GM23248 (cell line): ENCODE measurements around the gene STX16.

ENCODE experiments used
- EZH2 ChIP-seq: fragments of 200-600 bp; sonication (generic); IDR thresholded peaks from 2 replicates; pipeline ENCODE4 v1.6.1; 2018; ENCODE audit warnings: antibody characterized with exemption, mild to moderate bottlenecking; ENCODE audit not compliant: insufficient read depth, poor library complexity, severe bottlenecking
- EZH2phosphoT487 ChIP-seq: fragments of 200-600 bp; sonication (generic); IDR thresholded peaks from 2 replicates; pipeline ENCODE4 v1.6.1; 2018; ENCODE audit warnings: antibody characterized with exemption, moderate library complexity, mild to moderate bottlenecking, low read depth; ENCODE audit not compliant: insufficient read depth

DNA sequence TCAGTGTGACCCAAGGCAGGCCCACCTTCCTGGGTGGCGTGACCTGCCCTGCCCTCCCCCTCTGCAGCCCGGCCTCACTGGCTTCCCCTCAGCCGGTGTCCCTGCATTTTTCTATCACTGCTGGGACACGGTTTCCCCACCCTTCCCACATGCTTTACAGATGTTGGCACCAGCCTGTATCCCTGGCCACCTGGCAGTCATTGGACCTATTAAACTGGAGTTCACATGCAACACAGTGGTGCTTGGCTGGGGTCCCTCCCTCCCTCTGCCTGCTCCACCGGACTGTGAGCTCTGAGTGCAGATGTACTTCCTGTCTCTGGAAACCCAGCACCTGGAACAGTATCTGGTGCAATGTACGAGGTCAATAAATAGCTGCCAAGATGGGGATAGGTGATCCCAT lies 25.5 kb upstream of the STX16 start:
- TF ChIP-seq EZH2: no peak
- no peak for TF ChIP-seq EZH2phosphoT487
